OCI-LY7 (cell line): Measurements from ENCODE around the gene EARS2. TPM values are rescaled to one million over a fixed set of nuclear protein-coding genes. Genes with fewer than 3 reads are reported as not detected.
"Not testable (repeated sequence)": the region's sequence is repeated elsewhere in the genome, so short reads cannot be mapped to it uniquely, and the experiment has no call there.

Experiments used
- BruUV-seq: library from RNA; stranded (reverse); fragments of 400-500 nt; replicated peaks from 2 replicates; lab custom pipeline; 2021; lab: Mats Ljungman, UMichigan
- CTCF ChIA-PET: fragments of 300-600 bp; sonication (Branson Sonifier 250); formaldehyde crosslinking; loops from one replicate; lab custom pipeline; 2022; ENCODE audit warnings: antibody characterized with exemption; ENCODE audit not compliant: unreplicated experiment; lab: Charles Lee
- POLR2A ChIA-PET: fragments of 300-600 bp; sonication (Branson Sonifier 250); formaldehyde crosslinking; loops from one replicate; lab custom pipeline; 2022; ENCODE audit warnings: antibody characterized with exemption; lab: Charles Lee
- DNase-seq: peaks from one replicate; pipeline ENCODE4 v3.0.0-alpha.2; 2015; ENCODE audit warnings: low spot score
- H2AFZ ChIP-seq: fragments of 200-600 bp; sonication (generic), shearing (Covaris generic); 2 replicates; pipeline ENCODE4 v1.6.1; 2014; ENCODE audit warnings: mild to moderate bottlenecking, antibody characterized with exemption, low read length, moderate library complexity
- H3K27ac ChIP-seq: fragments of 200-600 bp; sonication (generic); 2 replicates; pipeline ENCODE4 v1.5.1; 2014; ENCODE audit warnings: mixed run types, low read depth, mild to moderate bottlenecking, moderate library complexity, low read length, inconsistent platforms; ENCODE audit not compliant: poor library complexity, severe bottlenecking
- H3K36me3 ChIP-seq: fragments of 200-600 bp; sonication (generic); 2 replicates; pipeline ENCODE4 v1.6.1; 2014; ENCODE audit warnings: mild to moderate bottlenecking, antibody characterized with exemption, low read length, moderate library complexity, mixed read lengths; ENCODE audit not compliant: insufficient read depth
- H3K4me1 ChIP-seq: fragments of 200-600 bp; sonication (generic); 2 replicates; pipeline ENCODE4 v1.5.1; 2014; ENCODE audit warnings: mild to moderate bottlenecking, low read length; ENCODE audit not compliant: insufficient read depth, poor library complexity, severe bottlenecking
- H3K4me2 ChIP-seq: fragments of 200-600 bp; sonication (generic); 2 replicates; pipeline ENCODE4 v1.6.1; 2014; ENCODE audit warnings: mild to moderate bottlenecking, low read length
- H3K4me3 ChIP-seq: fragments of 200-600 bp; sonication (generic); 2 replicates; pipeline ENCODE4 v1.5.1; 2014; ENCODE audit warnings: mild to moderate bottlenecking, low read depth, low read length; ENCODE audit not compliant: poor library complexity, severe bottlenecking
- H3K79me2 ChIP-seq: fragments of 200-600 bp; sonication (generic); 2 replicates; pipeline ENCODE4 v1.6.1; 2016; ENCODE audit warnings: low read depth, mild to moderate bottlenecking, low read length, moderate library complexity, mixed read lengths; ENCODE audit not compliant: insufficient read depth
- H3K9me2 ChIP-seq: fragments of 200-600 bp; sonication (generic); 2 replicates; pipeline ENCODE4 v1.6.1; 2016; ENCODE audit warnings: mild to moderate bottlenecking, low read length, mixed read lengths; ENCODE audit not compliant: insufficient read depth
- H3K9me3 ChIP-seq: fragments of 200-600 bp; sonication (generic); 2 replicates; pipeline ENCODE4 v1.6.1; 2014; ENCODE audit warnings: mild to moderate bottlenecking, mixed run types, low read length, mixed read lengths
- H4K20me1 ChIP-seq: fragments of 200-600 bp; sonication (generic); 2 replicates; pipeline ENCODE4 v1.6.1; 2014; ENCODE audit warnings: mild to moderate bottlenecking, antibody characterized with exemption, low read length, moderate library complexity, mixed read lengths; ENCODE audit not compliant: insufficient read depth
- EZH2phosphoT487 ChIP-seq: fragments of 200-600 bp; sonication (generic); IDR thresholded peaks from 2 replicates; pipeline ENCODE4 v1.6.1; 2018; ENCODE audit warnings: low read depth, borderline replicate concordance, mild to moderate bottlenecking, mixed run types, antibody characterized with exemption, low read length, moderate library complexity, mixed read lengths
- intact Hi-C: fragments of 100-400 bp; cut with micrococcal nuclease; formaldehyde crosslinking; loops from one replicate; pipeline ENCODE4 v1.10.0; 2022; ENCODE audit not compliant: unreplicated experiment
- total RNA-seq, 2 experiments: library from RNA; depleted of rRNA in 1 of 2; stranded (reverse); fragments of >200 nt in 1 of 2; shearing (Covaris generic) in 1 of 2; gene quantifications; 2 replicates each; pipeline ENCODE4 v1.2.3, GENCODE V29; 2014 to 2022
- TF ChIP-seq, protein P1 (sequence below): fragments of 200-600 bp; sonication (generic); conservative IDR thresholded peaks from 2 replicates; pipeline ENCODE4 v1.5.1; 2014; ENCODE audit warnings: mild to moderate bottlenecking, antibody characterized with exemption, low read length, moderate library complexity, mixed read lengths

Gene EARS2
- total RNA-seq, 2 experiments from 2014 or later = 38.5 to 42.1 TPM

DNA sequence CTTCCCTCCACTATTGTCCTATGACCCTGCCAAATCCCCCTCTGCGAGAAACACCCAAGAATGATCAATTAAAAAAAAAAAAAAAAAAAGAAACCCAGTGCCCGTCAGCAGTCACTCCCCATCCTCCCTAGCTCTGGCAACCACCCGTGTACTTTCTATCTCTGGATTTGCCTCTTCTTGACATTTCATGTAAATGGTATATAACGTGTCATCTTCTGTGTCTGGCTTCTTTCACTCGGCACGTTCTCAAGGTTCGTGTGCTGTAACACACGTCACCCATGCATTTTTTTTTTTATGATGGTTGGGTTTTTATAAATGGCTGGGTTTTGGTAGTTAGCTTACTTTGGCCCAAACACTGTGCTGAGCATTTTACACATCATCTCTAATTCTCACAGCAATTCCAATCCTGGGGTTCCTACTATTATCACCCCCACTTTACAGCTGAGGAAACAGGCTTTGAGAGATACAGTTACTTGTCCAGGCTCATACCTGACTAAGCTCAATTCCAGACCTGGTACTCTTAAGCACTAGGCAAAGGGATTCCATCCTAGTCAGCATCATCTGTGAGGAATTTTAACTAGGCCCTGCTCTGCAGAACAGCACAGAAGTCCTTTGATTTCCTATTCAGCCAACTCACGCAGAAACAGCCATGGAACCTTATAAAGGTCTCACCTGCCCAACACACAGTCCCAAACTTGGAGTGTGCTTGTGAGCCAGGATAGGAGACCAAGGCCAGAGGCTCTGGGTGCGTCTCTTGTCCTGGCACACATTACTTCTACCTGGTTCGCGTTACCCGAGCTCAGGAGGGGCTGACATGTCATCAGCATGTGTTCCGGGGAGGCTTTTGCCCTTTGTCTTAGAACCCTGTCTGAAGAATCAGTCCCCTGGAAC is 27.3 kb upstream of the EARS2 start:
- Histone ChIP-seq H3K4me2 (no peak overlapping the region), H3K9me2 (no peaks in the 10 kb centered on the region), H3K27ac (no peak overlapping the region), H3K4me3 (no peak overlapping the region), H3K4me1 (no peaks in the 10 kb centered on the region), H2AFZ (no peak overlapping the region), H3K36me3 (peaks cover 82% of the 10 kb centered on the region), H4K20me1 (no peaks in the 10 kb centered on the region; the same call in 1 of the 2 replicates), H3K79me2 (peaks cover 13% of the 10 kb centered on the region; the same call in 1 of the 2 replicates), H3K9me3 (no peaks in the 10 kb centered on the region)
- CTCF ChIA-PET = no interaction called here
- POLR2A ChIA-PET = no interaction called here
- BruUV-seq = no TSS peak
- no peak for TF ChIP-seq EZH2phosphoT487
- TF ChIP-seq, protein P1, sequence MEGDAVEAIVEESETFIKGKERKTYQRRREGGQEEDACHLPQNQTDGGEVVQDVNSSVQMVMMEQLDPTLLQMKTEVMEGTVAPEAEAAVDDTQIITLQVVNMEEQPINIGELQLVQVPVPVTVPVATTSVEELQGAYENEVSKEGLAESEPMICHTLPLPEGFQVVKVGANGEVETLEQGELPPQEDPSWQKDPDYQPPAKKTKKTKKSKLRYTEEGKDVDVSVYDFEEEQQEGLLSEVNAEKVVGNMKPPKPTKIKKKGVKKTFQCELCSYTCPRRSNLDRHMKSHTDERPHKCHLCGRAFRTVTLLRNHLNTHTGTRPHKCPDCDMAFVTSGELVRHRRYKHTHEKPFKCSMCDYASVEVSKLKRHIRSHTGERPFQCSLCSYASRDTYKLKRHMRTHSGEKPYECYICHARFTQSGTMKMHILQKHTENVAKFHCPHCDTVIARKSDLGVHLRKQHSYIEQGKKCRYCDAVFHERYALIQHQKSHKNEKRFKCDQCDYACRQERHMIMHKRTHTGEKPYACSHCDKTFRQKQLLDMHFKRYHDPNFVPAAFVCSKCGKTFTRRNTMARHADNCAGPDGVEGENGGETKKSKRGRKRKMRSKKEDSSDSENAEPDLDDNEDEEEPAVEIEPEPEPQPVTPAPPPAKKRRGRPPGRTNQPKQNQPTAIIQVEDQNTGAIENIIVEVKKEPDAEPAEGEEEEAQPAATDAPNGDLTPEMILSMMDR = no peak
- intact Hi-C loops = no loop called here
- no peak for DNase-seq

DNA sequence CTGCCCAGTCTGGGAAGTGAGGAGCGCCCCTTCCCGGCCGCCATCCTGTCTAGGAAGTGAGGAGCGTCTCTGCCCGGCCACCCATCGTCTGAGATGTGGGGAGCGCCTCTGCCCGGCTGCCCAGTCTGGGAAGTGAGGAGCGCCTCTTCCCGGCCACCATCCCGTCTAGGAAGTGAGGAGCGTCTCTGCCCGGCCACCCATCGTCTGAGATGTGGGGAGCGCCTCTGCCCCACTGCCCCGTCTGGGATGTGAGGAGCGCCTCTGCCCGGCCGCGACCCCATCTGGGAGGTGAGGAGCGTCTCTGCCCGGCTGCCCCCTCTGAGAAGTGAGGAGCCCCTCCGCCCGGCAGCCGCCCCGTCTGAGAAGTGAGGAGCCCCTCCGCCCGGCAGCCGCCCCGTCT is 26.1 kb upstream of the EARS2 start:
- H3K4me2 ChIP-seq, H3K27ac ChIP-seq, H4K20me1 ChIP-seq, H3K79me2 ChIP-seq, H3K4me1 ChIP-seq, POLR2A ChIA-PET, DNase-seq, H2AFZ ChIP-seq, BruUV-seq, H3K9me2 ChIP-seq, intact Hi-C loops, H3K4me3 ChIP-seq, H3K9me3 ChIP-seq, CTCF ChIA-PET: not testable (repeated sequence)
- H3K36me3 ChIP-seq = peaks cover 81% of the 10 kb centered on the region

DNA sequence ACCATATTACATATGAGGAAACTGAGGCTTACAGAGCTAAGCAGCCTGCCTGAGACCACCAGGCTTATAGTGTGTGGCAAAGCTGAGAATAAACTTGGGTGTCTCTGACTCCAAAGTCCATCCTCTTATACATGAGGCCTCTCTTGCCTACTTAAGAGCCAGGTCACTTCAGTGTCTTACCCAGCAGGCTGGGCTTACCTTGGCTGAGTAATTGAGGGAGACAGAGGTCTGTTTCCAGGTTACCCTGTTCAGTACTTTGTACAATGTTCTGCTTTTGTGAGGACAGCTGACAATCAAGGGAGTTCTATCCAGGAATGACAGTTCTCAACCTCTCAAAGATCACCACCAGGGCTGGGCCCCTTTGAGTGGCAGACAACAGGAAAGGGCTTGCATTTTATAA is 24.6 kb upstream of the EARS2 start:
- no TSS peak for BruUV-seq
- no peaks in the 10 kb centered on the region for H3K9me3 ChIP-seq
- H3K36me3 ChIP-seq = peaks cover 75% of the 10 kb centered on the region
- H3K4me2 ChIP-seq = no peak overlapping the region
- no peaks in the 10 kb centered on the region for H3K9me2 ChIP-seq
- H3K4me3 ChIP-seq = no peak overlapping the region
- POLR2A ChIA-PET = interaction anchor here (0.6 to 0.7 kb wide), 2 partner anchors 74 to 130 kb away, joined by 3 to 4 read pairs; no protein-coding TSS in a partner anchor
- intact Hi-C loops = no loop called here
- peaks cover under 1% of the 10 kb centered on the region; the same call in 1 of the 2 replicates for H3K79me2 ChIP-seq
- no peak overlapping the region for H3K27ac ChIP-seq
- no peak for TF ChIP-seq EZH2phosphoT487
- TF ChIP-seq, protein P1 = no peak
- DNase-seq = no peak
- CTCF ChIA-PET = no interaction called here
- no peaks in the 10 kb centered on the region for H4K20me1 ChIP-seq
- no peak overlapping the region for H2AFZ ChIP-seq
- H3K4me1 ChIP-seq = no peaks in the 10 kb centered on the region
